Measurements from ENCODE around the gene NDUFB8.

Gene NDUFB8

GRCh38 chr10:100569687-100570481 is 40.2 kb upstream of the NDUFB8 start:
- no peak for TF ChIP-seq CTCF (conservative IDR thresholded peaks at IDR 0.05; ENCODE audit: control insufficient read depth, insufficient read depth, low read depth, low read length)
- H3K4me3 ChIP-seq (ENCODE audit: control insufficient read depth, low read depth, low read length), result no peak overlapping the region
- no peak for DNase-seq (ENCODE audit: low read depth)

- no peak overlapping the region for H3K4me3 ChIP-seq (ENCODE audit: control insufficient read depth, low read depth, low read length)
- TF ChIP-seq CTCF (conservative IDR thresholded peaks at IDR 0.05; ENCODE audit: control insufficient read depth, insufficient read depth, low read depth, low read length), result no peak
- no peak for DNase-seq (ENCODE audit: low read depth)
Measured at GRCh38 chr10:100568912-100569311, 39.2 kb upstream of the NDUFB8 start.

- no peak for DNase-seq (ENCODE audit: low read depth)
- no peak for TF ChIP-seq CTCF (conservative IDR thresholded peaks at IDR 0.05; ENCODE audit: control insufficient read depth, insufficient read depth, low read depth, low read length)
- H3K4me3 ChIP-seq (ENCODE audit: control insufficient read depth, low read depth, low read length), result no peak overlapping the region
Measured at GRCh38 chr10:100567826-100568225, 38.2 kb upstream of the NDUFB8 start.

DNA sequence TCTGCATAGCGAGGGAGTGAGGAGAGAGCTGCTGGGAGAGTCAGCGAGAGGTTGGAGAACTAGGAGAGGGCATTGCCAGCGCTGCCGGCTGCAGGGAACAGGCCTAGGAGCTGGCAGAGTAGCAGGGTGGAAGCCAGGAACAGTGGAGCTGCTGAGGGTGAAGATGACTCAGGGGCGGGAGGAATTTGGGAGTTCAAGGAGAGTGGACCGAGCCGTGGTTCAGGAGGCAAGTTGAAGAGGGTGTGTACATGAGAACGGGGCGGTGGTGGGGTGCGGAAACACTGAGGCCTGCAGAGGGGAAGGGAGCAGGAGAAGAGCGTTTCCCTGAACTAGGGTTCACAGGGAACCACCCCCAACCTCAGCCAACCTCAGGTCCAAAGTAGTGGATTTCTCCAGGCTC is 37.6 kb upstream of the NDUFB8 start:
- no peak for DNase-seq (ENCODE audit: low read depth)

DNA sequence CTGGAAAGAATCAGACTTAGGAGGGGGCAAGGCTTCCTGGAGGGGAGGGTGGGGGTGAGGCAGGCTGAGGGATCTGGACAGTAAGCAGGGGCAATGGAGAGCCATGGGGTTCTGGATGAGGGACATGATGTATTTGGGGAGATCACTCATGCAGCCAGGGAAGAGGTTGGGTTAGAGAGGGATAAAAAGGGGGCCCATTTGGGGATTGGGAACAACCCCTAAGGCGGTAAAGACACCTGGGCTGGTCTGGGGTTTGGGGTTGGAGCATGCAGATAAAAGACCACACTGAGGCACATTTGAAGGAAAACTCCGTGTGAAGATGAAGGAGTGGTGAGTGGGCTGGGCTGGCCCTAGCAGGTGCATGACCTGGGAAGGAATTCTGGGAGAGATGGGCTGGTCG is 36.9 kb upstream of the NDUFB8 start:
- no peak for TF ChIP-seq CTCF (conservative IDR thresholded peaks at IDR 0.05; ENCODE audit: control insufficient read depth, insufficient read depth, low read depth, low read length)
- no peak for DNase-seq (ENCODE audit: low read depth)
- H3K4me3 ChIP-seq (ENCODE audit: control insufficient read depth, low read depth, low read length), result no peak overlapping the region

More for the DNA sequence above, 37.6 kb upstream of the NDUFB8 start:
- no peak for TF ChIP-seq CTCF (conservative IDR thresholded peaks at IDR 0.05; ENCODE audit: control insufficient read depth, insufficient read depth, low read depth, low read length)
- no peak overlapping the region for H3K4me3 ChIP-seq (ENCODE audit: control insufficient read depth, low read depth, low read length)

DNA sequence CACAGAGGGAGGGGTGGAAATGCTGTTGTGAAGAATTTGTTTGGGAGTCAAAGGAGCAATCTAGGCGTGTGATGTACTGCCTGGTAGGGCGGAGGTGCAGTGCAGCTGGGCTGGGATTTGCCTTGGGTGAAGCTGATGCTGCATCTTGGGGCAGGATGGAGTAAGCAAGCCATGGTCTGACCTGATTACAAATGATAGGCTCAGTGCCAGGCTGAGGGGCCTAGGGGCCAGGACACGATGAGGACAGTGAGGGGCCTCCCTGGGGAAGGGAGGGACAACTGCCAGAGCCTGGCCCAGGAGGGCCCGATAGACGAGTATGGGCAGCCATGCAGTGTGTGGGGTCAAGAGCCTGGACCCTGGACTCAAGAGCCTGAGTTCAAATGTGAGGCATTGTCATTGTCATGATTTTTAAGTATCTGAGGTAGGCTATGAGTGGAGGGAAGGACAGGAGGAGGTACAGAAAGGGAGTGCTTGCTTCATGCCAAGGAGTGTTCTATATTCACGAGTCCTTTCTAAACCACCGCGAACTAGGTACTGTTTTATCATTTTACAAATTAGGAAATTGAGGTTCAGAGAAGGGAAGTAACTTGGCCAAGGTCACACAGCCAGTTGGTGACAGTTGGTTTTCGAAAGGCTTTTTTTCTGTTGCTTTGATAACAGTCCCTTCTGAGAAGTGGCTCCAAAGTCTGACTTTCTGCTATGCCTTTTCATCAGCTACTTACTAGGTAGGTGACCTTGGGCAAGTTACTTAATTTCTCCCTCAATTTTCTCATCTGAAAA is 35.7 kb upstream of the NDUFB8 start:
- no peak overlapping the region for H3K4me3 ChIP-seq (ENCODE audit: control insufficient read depth, low read depth, low read length)
- DNase-seq (ENCODE audit: low read depth), result no peak
- TF ChIP-seq CTCF (conservative IDR thresholded peaks at IDR 0.05; ENCODE audit: control insufficient read depth, insufficient read depth, low read depth, low read length), result no peak

All from fibroblast of mammary gland (primary cell).